MCF 10A (cell line): ENCODE results near the gene TBC1D24. TPM values are rescaled to one million over a fixed set of nuclear protein-coding genes. Genes with fewer than 3 reads are reported as not detected.

ENCODE experiments used
- BruUV-seq: library from RNA; stranded (reverse); fragments of 400-500 nt; replicated peaks from 2 replicates; lab custom pipeline; 2021; lab: Mats Ljungman, UMichigan
- CTCF ChIA-PET: fragments of 300-600 bp; sonication (Branson Sonifier 250); formaldehyde crosslinking; extraction: SDS; loops from one replicate; lab custom pipeline; 2021; ENCODE audit warnings: antibody characterized with exemption, inconsistent platforms; lab: Yijun Ruan, JAX
- POLR2A ChIA-PET: fragments of 300-600, 350-650 bp; sonication (Branson Sonifier 250); formaldehyde crosslinking; extraction: SDS; loops from one replicate; lab custom pipeline; 2020; ENCODE audit warnings: antibody characterized with exemption, inconsistent platforms; lab: Yijun Ruan, JAX
- DNase-seq: peaks from one replicate; pipeline ENCODE4 v3.0.0-alpha.2; 2018; ENCODE audit not compliant: unreplicated experiment
- H3K27ac Mint-ChIP-seq: one replicate; pipeline ENCODE4 v1.8.0; 2022; ENCODE audit warnings: mild to moderate bottlenecking, low read depth, mixed read lengths; ENCODE audit not compliant: unreplicated experiment
- H3K27me3 Mint-ChIP-seq: one replicate; pipeline ENCODE4 v1.8.0; 2022; ENCODE audit warnings: mixed read lengths; ENCODE audit not compliant: insufficient read depth, unreplicated experiment
- H3K36me3 Mint-ChIP-seq: one replicate; pipeline ENCODE4 v1.8.0; 2022; ENCODE audit warnings: mild to moderate bottlenecking, moderate library complexity, mixed read lengths; ENCODE audit not compliant: insufficient read depth, unreplicated experiment
- H3K4me1 Mint-ChIP-seq: one replicate; pipeline ENCODE4 v1.8.0; 2022; ENCODE audit warnings: mixed read lengths; ENCODE audit not compliant: insufficient read depth, unreplicated experiment
- H3K4me3 Mint-ChIP-seq: one replicate; pipeline ENCODE4 v1.8.0; 2022; ENCODE audit warnings: mild to moderate bottlenecking, moderate library complexity, mixed read lengths; ENCODE audit not compliant: unreplicated experiment
- H3K9me3 Mint-ChIP-seq: one replicate; pipeline ENCODE4 v1.8.0; 2022; ENCODE audit warnings: mixed read lengths; ENCODE audit not compliant: unreplicated experiment
- CTCF ChIP-seq: fragments of 200-600 bp; IDR thresholded peaks from one replicate; pipeline ENCODE4 v1.8.0; 2022; ENCODE audit warnings: antibody characterized with exemption, mild to moderate bottlenecking; ENCODE audit not compliant: unreplicated experiment
- intact Hi-C: fragments of 100-400 bp; cut with micrococcal nuclease; formaldehyde crosslinking; loops from 2 replicates; pipeline ENCODE4 v1.14.1; 2022
- total RNA-seq: library from RNA; stranded (reverse); gene quantifications from 2 replicates; pipeline ENCODE4 v1.2.3, GENCODE V29; 2022

The TBC1D24 gene
- total RNA-seq, 1 experiment from 2014 or later = 8.1 TPM

- Mint-ChIP-seq H3K36me3 (peaks cover 13% of the 10 kb centered on the region), H3K27ac (no peak overlapping the region), H3K27me3 (no peaks in the 10 kb centered on the region), H3K9me3 (no peaks in the 10 kb centered on the region), H3K4me1 (peaks cover 5% of the 10 kb centered on the region), H3K4me3 (no peak overlapping the region)
- no peak for TF ChIP-seq CTCF
- POLR2A ChIA-PET = no interaction called here
- CTCF ChIA-PET = no interaction called here
- no peak for DNase-seq
- intact Hi-C loops = no loop called here
- BruUV-seq = no TSS peak
Observed at GRCh38 chr16:2495041-2495440, 20.1 kb downstream of the TBC1D24 start.

GRCh38 chr16:2496223-2497115 is 21.5 kb downstream of the TBC1D24 start:
- Mint-ChIP-seq H3K27ac (no peak overlapping the region), H3K9me3 (no peaks in the 10 kb centered on the region), H3K4me3 (no peak overlapping the region), H3K36me3 (peaks cover 13% of the 10 kb centered on the region), H3K4me1 (peaks cover 5% of the 10 kb centered on the region), H3K27me3 (no peaks in the 10 kb centered on the region)
- BruUV-seq = no TSS peak
- ChIA-PET POLR2A (interaction anchor here (0.6 kb wide), 1 partner anchor 302 kb away, joined by 3 read pairs; no protein-coding TSS in a partner anchor), CTCF (interaction anchor here (0.6 to 0.7 kb wide), 2 partner anchors 66 to 69 kb away, joined by 3 read pairs; no protein-coding TSS in a partner anchor)
- TF ChIP-seq CTCF = no peak
- DNase-seq = no peak
- intact Hi-C loops = no loop called here

GRCh38 chr16:2497116-2497630 is 22.2 kb downstream of the TBC1D24 start:
- CTCF ChIA-PET = interaction anchor here (0.7 kb wide), 1 partner anchor 70 kb away, joined by 3 read pairs; no protein-coding TSS in a partner anchor
- H3K27me3 Mint-ChIP-seq = no peaks in the 10 kb centered on the region
- no peaks in the 10 kb centered on the region for H3K9me3 Mint-ChIP-seq
- H3K4me3 Mint-ChIP-seq = no peak overlapping the region
- POLR2A ChIA-PET = interaction anchor here (0.6 kb wide), 1 partner anchor 302 kb away, joined by 3 read pairs; no protein-coding TSS in a partner anchor
- no peak overlapping the region for H3K27ac Mint-ChIP-seq
- DNase-seq = no peak
- peaks cover 5% of the 10 kb centered on the region for H3K4me1 Mint-ChIP-seq
- no TSS peak for BruUV-seq
- peaks cover 13% of the 10 kb centered on the region for H3K36me3 Mint-ChIP-seq
- intact Hi-C loops = no loop called here
- no peak for TF ChIP-seq CTCF
